SK-N-SH (cell line): ENCODE measurements around the gene CLDN9. TPM values are rescaled to one million over a fixed set of nuclear protein-coding genes. Genes with fewer than 3 reads are reported as not detected.
A peak's percentile ranks its signal among the peaks of the same experiment; 100 is the strongest.

Source experiments
- CTCF ChIA-PET: fragments of 300-600, 350-600 bp; formaldehyde crosslinking; extraction: SDS; loops from one replicate; lab custom pipeline; 2021; lab: Yijun Ruan, JAX
- POLR2A ChIA-PET: fragments of 350-600 bp; sonication (Branson Sonifier 250); formaldehyde crosslinking; extraction: SDS; loops from one replicate; lab custom pipeline; 2020; ENCODE audit warnings: antibody characterized with exemption, inconsistent platforms; lab: Yijun Ruan, JAX
- DNase-seq: peaks from one replicate; pipeline ENCODE4 v3.0.0; 2012
- H2AFZ ChIP-seq: fragments of 200-600 bp; sonication (generic); 2 replicates; pipeline ENCODE4 v1.8.1; 2016; ENCODE audit warnings: antibody characterized with exemption, mild to moderate bottlenecking, low read depth
- H3F3A ChIP-seq: fragments of 200-600 bp; sonication (generic); replicated peaks from 2 replicates; pipeline ENCODE3; 2016; ENCODE audit warnings: antibody characterized with exemption, mild to moderate bottlenecking; ENCODE audit not compliant: insufficient read depth
- H3K27ac ChIP-seq, 2 experiments: fragments of 200-500 bp in 1 of 2; fragments of 200-600 bp in 1 of 2; sonication (Bioruptor generic) in 1 of 2; sonication (generic), shearing (Covaris generic) in 1 of 2; 2 replicates each; pipeline versions ENCODE4 v1.5.1 to v1.6.1; 2014 to 2016; ENCODE audit warnings: low read depth in 2 of 2, inconsistent platforms in 1 of 2, low read length in 1 of 2, mild to moderate bottlenecking in 1 of 2, mixed read lengths in 1 of 2
- H3K27me3 ChIP-seq: fragments of 200-600 bp; sonication (generic), shearing (Covaris generic); 2 replicates; pipeline ENCODE4 v1.6.1; 2016; ENCODE audit warnings: mixed run types; ENCODE audit not compliant: insufficient read depth
- H3K36me3 ChIP-seq, 2 experiments: fragments of 200-500 bp in 1 of 2; fragments of 200-600 bp in 1 of 2; sonication (Bioruptor generic) in 1 of 2; sonication (generic) in 1 of 2; replicated peaks in 1 of 2; 2 replicates each; pipeline versions ENCODE3 to v1.5.1; 2014 to 2016; ENCODE audit warnings: low read length in 1 of 2, mild to moderate bottlenecking in 1 of 2; ENCODE audit not compliant: insufficient read depth in 2 of 2, control insufficient read depth in 1 of 2
- H3K4me1 ChIP-seq, 2 experiments: fragments of 200-500 bp in 1 of 2; fragments of 200-600 bp in 1 of 2; sonication (Bioruptor generic) in 1 of 2; sonication (generic), shearing (Covaris generic) in 1 of 2; 2 replicates each; pipeline versions ENCODE4 v1.5.1 to v1.6.1; 2014 to 2016; ENCODE audit warnings: low read depth in 1 of 2, low read length in 1 of 2, mixed run types in 1 of 2; ENCODE audit not compliant: insufficient read depth in 2 of 2, control insufficient read depth in 1 of 2
- H3K4me2 ChIP-seq: fragments of 200-600 bp; sonication (generic), shearing (Covaris generic); 2 replicates; pipeline ENCODE4 v1.6.1; 2017; ENCODE audit warnings: mixed run types
- H3K4me3 ChIP-seq, 2 experiments: fragments of 200-500 bp in 1 of 2; fragments of 200-600 bp in 1 of 2; sonication (Bioruptor generic) in 1 of 2; sonication (generic), shearing (Covaris generic) in 1 of 2; 2 replicates each; pipeline versions ENCODE4 v1.5.1 to v1.8.1; 2014 to 2016; ENCODE audit warnings: low read depth in 2 of 2, inconsistent platforms in 1 of 2, low read length in 1 of 2, mild to moderate bottlenecking in 1 of 2, mixed read lengths in 1 of 2, moderate library complexity in 1 of 2
- H3K79me2 ChIP-seq: fragments of 200-600 bp; sonication (generic); 2 replicates; pipeline ENCODE4 v1.8.1; 2017; ENCODE audit warnings: mild to moderate bottlenecking; ENCODE audit not compliant: insufficient read depth
- H3K9ac ChIP-seq: fragments of 200-600 bp; sonication (generic); 2 replicates; pipeline ENCODE4 v1.6.1; 2017; ENCODE audit warnings: mixed run types
- H3K9me2 ChIP-seq: fragments of 200-600 bp; sonication (generic); 2 replicates; pipeline ENCODE4 v1.6.1; 2017; ENCODE audit warnings: mixed run types
- H3K9me3 ChIP-seq: fragments of 200-600 bp; sonication (generic); 2 replicates; pipeline ENCODE4 v1.6.1; 2017; ENCODE audit warnings: mixed run types, mild to moderate bottlenecking, moderate library complexity
- H4K20me1 ChIP-seq: fragments of 200-600 bp; sonication (generic); 2 replicates; pipeline ENCODE4 v1.6.1; 2017; ENCODE audit warnings: mild to moderate bottlenecking, mixed run types; ENCODE audit not compliant: insufficient read depth
- CTCF ChIP-seq: fragments of 200-600 bp; sonication (generic); IDR thresholded peaks from 2 replicates; pipeline ENCODE4 v1.6.1; 2017; ENCODE audit warnings: antibody characterized with exemption, mild to moderate bottlenecking, moderate library complexity
- EZH2phosphoT487 ChIP-seq: fragments of 200-600 bp; sonication (generic); IDR thresholded peaks from 2 replicates; pipeline ENCODE4 v1.6.1; 2017; ENCODE audit warnings: low read depth, mixed run types, mild to moderate bottlenecking, antibody characterized with exemption, moderate library complexity, borderline replicate concordance
- GATA2 ChIP-seq: sonication (generic); formaldehyde crosslinking; IDR thresholded peaks from 2 replicates; pipeline ENCODE4 v1.5.0; 2020; ENCODE audit warnings: mild to moderate bottlenecking, missing genetic modification reagents
- JUND ChIP-seq: IDR thresholded peaks from 2 replicates; pipeline ENCODE4 v1.4.0; 2012
- MEF2A ChIP-seq: IDR thresholded peaks from 2 replicates; pipeline ENCODE4 v1.4.0; 2012; ENCODE audit warnings: low read depth, borderline replicate concordance
- NFIC ChIP-seq: IDR thresholded peaks from 2 replicates; pipeline ENCODE4 v1.4.0; 2012; ENCODE audit warnings: borderline replicate concordance
- RCOR1 ChIP-seq: fragments of 150-350 bp; IDR thresholded peaks from 2 replicates; pipeline ENCODE4 v1.6.1; 2017; ENCODE audit warnings: antibody characterized with exemption, low read length
- REST ChIP-seq: IDR thresholded peaks from 2 replicates; pipeline ENCODE4 v1.6.1; 2012; ENCODE audit warnings: mild to moderate bottlenecking, low read depth, low read length, moderate library complexity
- SIN3A ChIP-seq: IDR thresholded peaks from 2 replicates; pipeline ENCODE4 v1.6.1; 2012; ENCODE audit warnings: low read depth, mild to moderate bottlenecking, low read length, moderate library complexity, borderline replicate concordance
- SMC3 ChIP-seq: IDR thresholded peaks from 2 replicates; pipeline ENCODE4 v1.6.1; 2012; ENCODE audit warnings: low read depth, low read length, improper control_type of control experiment
- TAF1 ChIP-seq: IDR thresholded peaks from 2 replicates; pipeline ENCODE4 v1.6.1; 2012; ENCODE audit warnings: low read depth, mild to moderate bottlenecking, low read length, moderate library complexity, borderline replicate concordance
- WGBS: methylation state at CpG from one replicate; pipeline ENCODE4 v1.1.6; 2017; ENCODE audit warnings: low lambda C conversion rate; 5-methylcytosine and 5-hydroxymethylcytosine counted together
- polyA plus RNA-seq, 3 experiments: library from polyadenylated mRNA; depleted of rRNA; stranded (reverse); fragments of >200 nt; gene quantifications; 2 replicates each; pipeline ENCODE4 v1.2.3, GENCODE V29; 2012
- TF ChIP-seq, protein P1 (sequence below): IDR thresholded peaks from 2 replicates; pipeline ENCODE4 v1.4.0; 2012; ENCODE audit warnings: low read depth, borderline replicate concordance
- TF ChIP-seq, protein P2 (sequence below): IDR thresholded peaks from 2 replicates; pipeline ENCODE4 v1.4.0; 2012; ENCODE audit warnings: low read depth

CLDN9 gene
- polyA plus RNA-seq, 1 of the 3 experiments (the other 2 are of a cell fraction): 0.08 TPM

DNA sequence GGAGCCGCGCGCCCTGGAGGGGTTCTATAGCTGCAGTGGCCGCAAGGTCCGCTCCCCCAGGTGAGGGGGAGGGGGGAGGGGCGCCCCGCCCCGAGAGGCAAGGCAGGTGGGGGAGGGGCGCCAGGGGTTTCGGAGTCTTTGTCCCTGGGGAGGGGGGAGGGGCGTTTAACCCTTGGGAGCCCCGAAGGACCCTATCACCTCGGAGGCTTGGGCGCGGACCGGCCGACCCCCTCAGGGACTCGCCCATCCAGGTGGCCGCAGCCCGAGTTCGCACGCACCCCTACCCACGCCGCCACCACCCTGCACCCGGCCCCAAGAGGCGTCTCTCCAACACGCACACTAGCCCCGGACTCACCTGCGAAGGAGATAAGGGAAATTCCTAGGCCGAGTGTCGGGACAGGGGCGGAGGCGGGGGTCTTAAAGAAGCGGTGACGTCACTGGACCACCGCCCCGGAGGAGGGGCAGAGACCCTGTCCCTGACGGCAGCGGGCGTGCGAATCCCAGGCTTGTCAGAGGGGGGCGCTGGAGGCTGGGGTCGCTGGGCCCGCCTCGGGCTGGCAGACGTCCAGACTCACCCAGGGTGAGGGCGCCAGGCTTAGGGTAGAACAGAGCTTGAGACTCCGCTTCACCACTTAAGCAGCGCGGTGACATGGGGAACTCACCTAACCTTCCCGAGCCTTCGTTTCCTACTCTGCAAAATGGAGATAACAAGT, 5.2 kb downstream of the CLDN9 start, which contains the start of gene CLDN6:
CLDN6 (minus strand) TSS at position 390 of the 713 bp plus-strand sequence. CDS start 2,162 bp downstream, outside the sequence.
- peaks cover 11% of the 10 kb centered on the region; the same call in 1 of the 2 replicates for H3K79me2 ChIP-seq
- H3F3A ChIP-seq: peaks cover 22% of the 10 kb centered on the region
- 42% methylated on average over 23 of the region's 52 CpGs for WGBS
- H3K36me3 ChIP-seq: peaks cover 4 to 15% of the 10 kb centered on the region in 2 experiments
- H3K27me3 ChIP-seq: no peaks in the 10 kb centered on the region
- peaks cover 6 to 29% of the 10 kb centered on the region in 2 experiments; a peak in 3 of 4 replicates for H3K4me1 ChIP-seq
- no peaks in the 10 kb centered on the region for H3K9me2 ChIP-seq
- no peak within 1 kb of the TSS for H3K27ac ChIP-seq
- peak within 1 kb of the TSS in 1 of 2 experiments; percentile 13; a peak in 1 of 4 replicates for H3K4me3 ChIP-seq
- ChIA-PET CTCF (interaction anchor here (0.6 to 8.5 kb wide), 6 partner anchors 11 to 133 kb away, joined by 3 to 111 read pairs (median 6); partner anchors contain the start of gene KREMEN2), POLR2A (no interaction called here)
- TF ChIP-seq SIN3A (no peak), CTCF (peak; percentile 50)
- H3K9ac ChIP-seq: no peak within 1 kb of the TSS
- no peaks in the 10 kb centered on the region for H3K9me3 ChIP-seq
- H2AFZ ChIP-seq: no peak within 1 kb of the TSS
- DNase-seq: peak; percentile 92
- no peak within 1 kb of the TSS for H3K4me2 ChIP-seq
- H4K20me1 ChIP-seq: peaks cover 8% of the 10 kb centered on the region

- no peaks in the 10 kb centered on the region for H3K9me3 ChIP-seq
- WGBS: 32% methylated on average over 39 of the region's 40 CpGs
- ChIA-PET POLR2A (interaction anchor here (1.3 to 1.4 kb wide), 2 partner anchors 10 to 15 kb away, joined by 4 to 8 read pairs; no protein-coding TSS in a partner anchor), CTCF (interaction anchor here (0.8 to 8.5 kb wide), 5 partner anchors 12 to 152 kb away, joined by 3 to 111 read pairs (median 4); no protein-coding TSS in a partner anchor)
- H3K27me3 ChIP-seq: no peaks in the 10 kb centered on the region
- H3K4me1 ChIP-seq: peaks cover 8 to 33% of the 10 kb centered on the region in 2 experiments; a peak in 3 of 4 replicates
- peaks cover 8% of the 10 kb centered on the region for H4K20me1 ChIP-seq
- H3F3A ChIP-seq: peaks cover 31% of the 10 kb centered on the region
- H3K36me3 ChIP-seq: peaks cover 4 to 16% of the 10 kb centered on the region in 2 experiments
- 0 out of 2 replicates have a peak overlapping the region, but pooled peaks have one; percentile 81 for H2AFZ ChIP-seq
- H3K79me2 ChIP-seq: peaks cover 11% of the 10 kb centered on the region; the same call in 1 of the 2 replicates
- H3K4me3 ChIP-seq: peak overlapping the region; percentile 80 to 88
- H3K9ac ChIP-seq: peak overlapping the region; percentile 100; the same call in 1 of the 2 replicates
- peak overlapping the region in 1 of 2 experiments; percentile 99; a peak in 2 of 4 replicates for H3K27ac ChIP-seq
- DNase-seq: no peak
- no peaks in the 10 kb centered on the region for H3K9me2 ChIP-seq
- peak overlapping the region; percentile 99 for H3K4me2 ChIP-seq
- no peak for TF ChIP-seq SIN3A
- no peak for TF ChIP-seq GATA2
- no peak for TF ChIP-seq REST
- no peak for TF ChIP-seq TAF1
- TF ChIP-seq NFIC: no peak
- no peak for TF ChIP-seq EZH2phosphoT487
- no peak for TF ChIP-seq MEF2A
- TF ChIP-seq, protein P1, sequence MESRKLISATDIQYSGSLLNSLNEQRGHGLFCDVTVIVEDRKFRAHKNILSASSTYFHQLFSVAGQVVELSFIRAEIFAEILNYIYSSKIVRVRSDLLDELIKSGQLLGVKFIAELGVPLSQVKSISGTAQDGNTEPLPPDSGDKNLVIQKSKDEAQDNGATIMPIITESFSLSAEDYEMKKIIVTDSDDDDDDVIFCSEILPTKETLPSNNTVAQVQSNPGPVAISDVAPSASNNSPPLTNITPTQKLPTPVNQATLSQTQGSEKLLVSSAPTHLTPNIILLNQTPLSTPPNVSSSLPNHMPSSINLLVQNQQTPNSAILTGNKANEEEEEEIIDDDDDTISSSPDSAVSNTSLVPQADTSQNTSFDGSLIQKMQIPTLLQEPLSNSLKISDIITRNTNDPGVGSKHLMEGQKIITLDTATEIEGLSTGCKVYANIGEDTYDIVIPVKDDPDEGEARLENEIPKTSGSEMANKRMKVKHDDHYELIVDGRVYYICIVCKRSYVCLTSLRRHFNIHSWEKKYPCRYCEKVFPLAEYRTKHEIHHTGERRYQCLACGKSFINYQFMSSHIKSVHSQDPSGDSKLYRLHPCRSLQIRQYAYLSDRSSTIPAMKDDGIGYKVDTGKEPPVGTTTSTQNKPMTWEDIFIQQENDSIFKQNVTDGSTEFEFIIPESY: no peak
- TF ChIP-seq JUND: no peak
- no peak for TF ChIP-seq SMC3
- TF ChIP-seq RCOR1: no peak
- TF ChIP-seq, protein P2, sequence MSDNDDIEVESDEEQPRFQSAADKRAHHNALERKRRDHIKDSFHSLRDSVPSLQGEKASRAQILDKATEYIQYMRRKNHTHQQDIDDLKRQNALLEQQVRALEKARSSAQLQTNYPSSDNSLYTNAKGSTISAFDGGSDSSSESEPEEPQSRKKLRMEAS: no peak
These were observed 7.0 kb downstream of the CLDN9 start for GRCh38 chr16:3019594-3020246.
